ENCODE data around the gene NOTCH3. TPM values are rescaled to one million over a fixed set of nuclear protein-coding genes. Genes with fewer than 3 reads are reported as not detected.

Gene NOTCH3
- total RNA-seq = 0.31 TPM

DNA sequence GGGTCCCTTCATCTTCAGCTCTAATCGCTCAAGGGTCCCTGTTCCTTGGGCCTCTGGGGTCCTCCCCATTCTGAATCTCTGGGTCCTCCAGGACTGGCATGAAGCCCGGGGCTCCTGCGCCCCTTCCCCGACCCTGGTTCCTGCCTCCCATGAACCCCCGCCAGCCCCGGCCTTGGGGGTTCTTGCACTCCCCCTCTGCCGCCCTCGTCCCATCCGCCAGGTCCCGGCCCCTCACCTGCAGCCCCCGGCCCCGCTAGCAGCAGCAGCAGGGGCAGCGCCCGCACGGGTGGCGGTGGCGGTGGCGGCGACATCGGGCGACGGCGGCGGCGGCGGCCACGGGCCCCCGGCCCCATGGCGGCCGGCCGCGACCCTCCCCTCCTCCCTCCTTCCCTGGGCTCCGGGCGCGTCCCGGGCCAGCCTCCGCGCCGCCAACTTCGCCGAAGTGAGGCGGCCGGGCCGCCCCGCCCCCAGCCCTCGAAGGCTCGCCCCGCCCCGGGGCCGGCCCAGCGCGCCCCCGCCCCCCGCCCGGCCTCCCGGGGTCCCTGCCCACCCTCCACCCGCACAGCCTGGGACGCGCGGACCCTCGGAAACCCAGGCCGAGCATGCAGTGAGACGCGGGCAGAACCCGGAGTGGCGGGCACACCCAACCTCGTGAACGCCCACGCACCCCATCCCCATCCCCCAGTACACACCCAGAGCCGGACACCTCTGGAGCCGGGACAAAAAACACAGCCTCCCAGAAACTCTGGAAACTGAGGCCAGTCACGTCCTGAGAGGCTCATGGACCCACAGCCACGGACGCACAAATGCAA lies at the start of gene NOTCH3:
NOTCH3 (minus strand) TSS at position 443 of the 812 bp plus-strand sequence; CDS start at position 353, 90 bp downstream.
- H3K27me3 ChIP-seq (ENCODE audit: insufficient read depth, low read length) = peaks cover 33% of the 10 kb centered on the region
- no peak within 1 kb of the TSS for H3K4me3 ChIP-seq (ENCODE audit: low read length)
- no peaks in the 10 kb centered on the region for H3K9me3 ChIP-seq (ENCODE audit: low read depth, low read length)
- peaks cover 8% of the 10 kb centered on the region for H3K4me1 ChIP-seq (ENCODE audit: insufficient read depth, low read length)

DNA sequence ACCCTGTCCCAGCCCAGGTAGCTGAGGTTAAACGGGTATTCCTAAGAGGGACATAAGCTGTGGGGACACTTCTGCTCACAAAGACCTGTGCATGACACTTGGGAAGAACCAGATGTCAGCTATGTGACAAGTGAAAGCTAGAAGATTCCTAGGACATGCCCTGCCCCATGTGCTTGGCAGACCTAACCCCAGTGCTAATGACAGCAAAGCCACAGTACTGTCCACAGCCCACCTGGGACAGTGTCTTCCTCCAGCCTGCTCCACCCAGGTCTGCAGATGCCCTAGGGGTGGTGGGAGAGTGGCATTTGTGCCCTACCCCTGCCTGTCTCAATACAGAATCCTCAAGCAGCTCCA lies 49.8 kb upstream of the NOTCH3 start:
- H3K4me1 ChIP-seq (ENCODE audit: insufficient read depth, low read length) = no peaks in the 10 kb centered on the region
- H3K9me3 ChIP-seq (ENCODE audit: low read depth, low read length) = no peaks in the 10 kb centered on the region
- no peak overlapping the region for H3K4me3 ChIP-seq (ENCODE audit: low read length)
- H3K27me3 ChIP-seq (ENCODE audit: insufficient read depth, low read length) = no peaks in the 10 kb centered on the region

DNA sequence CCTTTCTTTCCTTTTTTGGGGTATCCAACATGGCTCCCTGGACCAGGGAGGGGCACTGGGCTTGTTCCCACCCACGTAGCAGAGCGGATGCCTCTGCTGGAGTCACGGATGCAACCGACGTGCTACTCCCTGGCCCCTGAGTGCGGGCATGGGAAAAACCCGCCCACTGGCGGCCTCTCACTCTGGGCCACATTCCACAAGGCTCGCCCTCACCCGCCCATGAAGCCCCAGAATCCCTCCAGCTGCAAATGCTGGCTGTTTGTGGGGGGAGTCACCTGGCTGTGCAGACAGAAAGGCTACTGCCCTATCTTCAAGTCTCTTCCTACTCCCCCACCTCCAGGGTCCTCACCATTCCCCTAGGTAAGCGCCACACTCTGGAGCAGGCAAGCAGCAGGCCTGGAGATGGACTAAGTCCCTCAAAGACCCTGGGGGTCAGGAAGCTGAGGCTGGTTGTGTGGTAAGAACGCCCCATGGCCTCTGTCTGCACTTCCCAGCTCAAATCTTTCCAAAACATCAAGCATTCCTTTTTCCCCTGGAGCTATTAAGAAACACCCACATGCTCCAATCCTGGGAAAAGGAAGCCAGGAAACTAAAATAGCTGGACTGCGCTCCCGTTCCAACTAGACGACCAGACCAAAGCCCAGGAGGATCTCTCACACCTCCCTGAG lies 49.3 kb upstream of the NOTCH3 start:
- Histone ChIP-seq H3K9me3 (ENCODE audit: low read depth, low read length) (no peaks in the 10 kb centered on the region), H3K27me3 (ENCODE audit: insufficient read depth, low read length) (no peaks in the 10 kb centered on the region), H3K4me3 (ENCODE audit: low read length) (no peak overlapping the region), H3K4me1 (ENCODE audit: insufficient read depth, low read length) (no peaks in the 10 kb centered on the region)

DNA sequence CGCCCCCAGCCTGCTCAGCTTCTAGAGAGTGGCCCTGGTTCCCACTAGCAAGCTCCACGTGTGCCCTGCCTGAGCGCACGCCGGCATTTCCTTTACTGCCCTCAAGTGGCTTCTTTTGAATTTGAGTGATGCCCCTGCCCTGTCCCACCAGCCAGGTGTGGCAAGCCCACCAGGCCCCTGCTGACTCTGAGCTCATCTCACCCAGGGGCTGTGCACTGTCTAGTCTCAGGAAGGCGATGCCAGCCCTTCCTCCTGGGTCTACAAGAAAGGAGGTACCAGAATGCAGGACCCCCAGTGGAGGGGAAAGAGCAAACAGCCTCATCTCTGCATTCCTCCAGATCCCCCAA lies 48.7 kb upstream of the NOTCH3 start:
- H3K9me3 ChIP-seq (ENCODE audit: low read depth, low read length) = no peaks in the 10 kb centered on the region
- H3K4me1 ChIP-seq (ENCODE audit: insufficient read depth, low read length) = no peaks in the 10 kb centered on the region
- H3K27me3 ChIP-seq (ENCODE audit: insufficient read depth, low read length) = no peaks in the 10 kb centered on the region
- H3K4me3 ChIP-seq (ENCODE audit: low read length) = no peak overlapping the region

DNA sequence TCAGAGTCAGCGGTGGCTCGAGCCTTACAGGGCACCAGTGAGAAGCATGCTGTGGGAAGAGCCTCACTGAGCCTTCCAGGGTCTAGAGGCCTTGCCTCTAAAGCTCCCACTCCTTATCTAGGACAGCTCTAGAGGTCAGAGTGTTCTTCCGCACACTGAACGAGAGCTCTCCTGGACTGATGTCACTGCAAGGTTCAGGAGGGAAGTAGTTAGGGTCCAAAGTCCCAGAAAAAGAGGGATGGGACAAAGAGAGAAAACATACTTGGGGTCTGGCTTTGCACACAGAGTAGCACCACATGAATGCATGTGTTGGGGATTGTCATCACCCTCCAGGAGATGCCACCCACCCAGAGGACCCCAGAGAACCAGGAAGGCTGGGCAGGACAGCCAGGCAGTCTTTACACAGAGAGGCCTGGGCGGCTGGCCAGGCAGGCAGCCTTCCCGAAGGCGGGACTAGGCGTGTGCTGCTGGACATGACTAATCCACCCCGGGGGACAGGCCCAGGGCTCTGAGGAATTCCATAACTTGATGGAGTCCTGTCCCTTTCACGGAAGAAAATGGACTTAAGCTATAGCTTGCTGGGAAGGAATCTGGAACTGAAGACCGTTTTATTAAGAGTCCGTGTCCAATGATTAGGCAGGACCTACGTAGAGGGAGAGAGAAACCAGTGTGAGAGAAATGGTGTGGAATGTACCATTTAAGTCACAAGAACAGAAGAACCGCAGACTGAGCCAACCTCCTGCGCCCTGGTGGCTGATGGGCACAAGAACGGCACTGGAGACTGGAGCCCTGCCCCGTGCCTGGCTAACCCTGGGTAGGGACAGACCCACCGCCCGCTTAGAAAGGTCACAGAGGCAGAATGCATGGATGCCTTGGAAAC lies 48.1 kb upstream of the NOTCH3 start:
- H3K4me1 ChIP-seq (ENCODE audit: insufficient read depth, low read length) = no peaks in the 10 kb centered on the region
- no peaks in the 10 kb centered on the region for H3K9me3 ChIP-seq (ENCODE audit: low read depth, low read length)
- H3K4me3 ChIP-seq (ENCODE audit: low read length) = no peak overlapping the region
- no peaks in the 10 kb centered on the region for H3K27me3 ChIP-seq (ENCODE audit: insufficient read depth, low read length)

DNA sequence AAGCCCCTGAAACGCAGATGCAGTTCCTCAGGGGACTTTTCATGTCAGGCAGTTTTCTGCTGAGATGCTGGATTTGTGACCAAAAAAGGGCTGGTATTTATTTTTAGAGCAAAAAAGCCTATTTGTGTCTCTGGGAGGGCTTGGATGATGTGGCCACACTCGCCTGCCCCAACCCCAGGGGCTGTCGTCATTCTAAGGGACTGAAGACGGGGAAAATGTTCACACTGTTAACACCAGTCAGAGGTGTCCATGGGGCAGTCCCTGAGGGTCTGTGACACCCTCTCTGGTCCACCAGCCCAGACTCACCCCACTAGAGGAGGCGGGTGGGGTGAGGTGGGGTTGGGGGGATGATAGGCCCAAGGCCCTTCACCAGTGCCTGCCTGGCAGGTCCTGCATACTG lies 47.3 kb upstream of the NOTCH3 start:
- Histone ChIP-seq H3K27me3 (ENCODE audit: insufficient read depth, low read length) (no peaks in the 10 kb centered on the region), H3K9me3 (ENCODE audit: low read depth, low read length) (no peaks in the 10 kb centered on the region), H3K4me1 (ENCODE audit: insufficient read depth, low read length) (no peaks in the 10 kb centered on the region), H3K4me3 (ENCODE audit: low read length) (no peak overlapping the region)

DNA sequence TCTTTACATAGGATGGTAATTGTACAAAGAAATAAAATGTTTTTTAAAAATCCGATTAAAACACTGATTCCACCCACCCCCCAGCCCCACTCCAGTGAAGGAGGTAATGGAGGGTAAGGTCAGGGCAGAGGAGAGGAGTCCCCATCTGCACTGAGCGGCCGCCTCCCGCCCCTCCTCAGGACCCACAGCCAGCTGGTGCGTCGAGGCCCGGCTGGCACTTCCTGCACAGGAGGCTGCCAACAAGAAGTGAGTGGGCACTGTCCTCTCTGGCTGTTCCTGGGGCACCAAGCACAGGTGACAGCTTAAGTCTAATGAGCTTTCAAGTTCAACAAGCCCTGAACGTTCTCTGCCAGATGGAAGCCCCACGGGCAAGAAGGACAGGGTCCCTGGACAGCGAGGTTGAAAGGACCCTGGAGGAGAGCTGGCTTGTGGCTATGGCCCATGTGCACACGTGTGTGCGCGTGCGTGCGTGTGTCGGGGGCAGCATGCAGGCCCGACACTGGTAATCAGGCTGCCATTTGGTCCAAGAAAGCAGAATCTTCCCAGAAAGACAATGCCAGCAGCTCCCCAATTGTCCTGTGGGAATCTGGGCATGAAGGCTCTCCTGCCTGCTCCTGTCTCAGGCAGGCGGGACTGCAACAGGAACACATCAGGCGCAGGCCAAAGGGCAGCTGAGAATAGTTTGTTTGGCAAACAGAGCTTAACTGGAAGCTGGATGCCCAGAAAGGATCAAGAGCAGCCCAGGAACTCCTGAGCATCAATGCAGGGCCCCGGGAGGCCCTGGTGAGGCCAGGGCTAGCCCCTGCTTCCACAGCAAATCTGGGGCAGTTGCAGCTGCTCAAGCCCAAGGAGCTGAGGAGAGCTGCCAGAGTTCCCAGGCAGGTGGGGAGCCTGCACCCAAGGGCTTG lies 46.6 kb upstream of the NOTCH3 start:
- no peaks in the 10 kb centered on the region for H3K27me3 ChIP-seq (ENCODE audit: insufficient read depth, low read length)
- H3K9me3 ChIP-seq (ENCODE audit: low read depth, low read length) = no peaks in the 10 kb centered on the region
- no peaks in the 10 kb centered on the region for H3K4me1 ChIP-seq (ENCODE audit: insufficient read depth, low read length)
- no peak overlapping the region for H3K4me3 ChIP-seq (ENCODE audit: low read length)

DNA sequence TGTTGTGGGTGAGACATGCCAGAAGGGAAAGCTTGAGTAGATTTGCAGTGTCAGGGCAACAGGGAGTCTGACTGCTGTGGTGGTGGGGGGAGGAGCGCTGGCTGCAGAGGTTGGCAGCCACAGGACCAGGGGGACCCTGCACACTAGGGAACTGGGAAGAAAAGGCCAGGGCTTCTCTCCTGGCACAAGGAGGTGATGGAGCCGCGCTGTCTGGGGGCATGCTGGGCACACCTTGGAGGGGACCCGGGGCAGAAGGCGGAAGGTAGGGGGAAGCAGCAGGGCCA lies 45.3 kb upstream of the NOTCH3 start:
- Histone ChIP-seq H3K4me1 (ENCODE audit: insufficient read depth, low read length) (no peaks in the 10 kb centered on the region), H3K4me3 (ENCODE audit: low read length) (no peak overlapping the region)

DNA sequence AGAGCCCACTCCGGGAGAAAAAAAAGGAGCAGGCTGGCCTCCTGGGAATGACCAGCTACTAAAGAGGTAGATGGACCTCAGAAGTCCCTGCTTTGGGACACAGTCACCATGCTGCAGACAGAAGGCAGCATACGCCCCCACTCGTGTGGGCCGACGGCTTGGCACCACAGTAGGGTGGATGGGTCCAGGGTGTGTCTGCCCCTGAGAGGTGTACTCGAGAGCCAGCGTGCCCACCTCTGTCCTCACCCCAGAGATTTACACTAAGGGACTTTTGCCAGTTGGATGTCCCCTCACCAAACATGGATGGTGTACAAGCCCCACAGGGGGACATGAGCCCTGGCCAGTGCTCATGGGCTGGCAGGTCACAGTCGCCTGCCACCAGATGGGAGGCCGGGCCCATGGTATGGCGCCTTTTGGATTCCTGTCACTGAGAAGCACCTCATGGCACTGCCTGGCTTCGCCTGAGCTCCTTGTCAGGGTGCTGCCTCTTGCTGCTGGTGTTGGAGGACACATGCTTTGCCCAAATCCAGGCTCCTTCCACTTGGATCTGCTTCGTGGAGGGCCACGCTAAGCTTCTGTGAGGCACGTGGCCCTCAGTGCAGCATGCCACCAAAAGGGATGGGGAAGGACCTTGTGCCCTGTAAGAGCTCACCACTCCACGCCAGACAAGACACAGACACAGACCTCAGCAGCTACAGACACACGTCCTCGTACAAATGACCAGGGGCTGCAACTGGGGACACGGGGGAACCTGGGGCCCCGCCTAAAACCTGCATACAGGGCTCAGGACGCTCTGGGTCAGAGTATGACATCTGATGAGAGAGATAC lies 44.8 kb upstream of the NOTCH3 start:
- H3K4me1 ChIP-seq (ENCODE audit: insufficient read depth, low read length) = no peaks in the 10 kb centered on the region
- no peaks in the 10 kb centered on the region for H3K27me3 ChIP-seq (ENCODE audit: insufficient read depth, low read length)
- no peaks in the 10 kb centered on the region for H3K9me3 ChIP-seq (ENCODE audit: low read depth, low read length)
- no peak overlapping the region for H3K4me3 ChIP-seq (ENCODE audit: low read length)

More for the DNA sequence above, 45.3 kb upstream of the NOTCH3 start:
- no peaks in the 10 kb centered on the region for H3K9me3 ChIP-seq (ENCODE audit: low read depth, low read length)
- no peaks in the 10 kb centered on the region for H3K27me3 ChIP-seq (ENCODE audit: insufficient read depth, low read length)

DNA sequence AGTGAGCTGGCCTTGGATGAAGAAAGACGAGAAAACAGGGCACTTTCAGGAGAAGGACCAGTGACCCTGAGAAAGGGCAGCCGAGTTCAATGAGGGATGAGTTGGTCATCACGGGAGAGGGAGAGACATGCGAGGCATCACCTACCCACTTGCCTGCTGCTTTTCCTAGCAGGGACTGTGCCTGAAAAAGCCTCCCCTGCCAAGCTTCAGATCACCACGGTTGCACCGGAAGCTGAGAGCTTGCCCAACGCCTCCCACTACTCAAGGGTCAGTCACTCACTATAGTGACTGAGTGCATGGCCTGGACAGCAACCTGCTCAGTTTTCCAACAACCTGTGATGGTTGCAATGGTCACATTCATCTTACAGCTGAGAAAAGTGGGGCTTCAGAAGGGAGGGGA lies 44.0 kb upstream of the NOTCH3 start:
- Histone ChIP-seq H3K4me3 (ENCODE audit: low read length) (no peak overlapping the region), H3K27me3 (ENCODE audit: insufficient read depth, low read length) (no peaks in the 10 kb centered on the region), H3K4me1 (ENCODE audit: insufficient read depth, low read length) (no peaks in the 10 kb centered on the region), H3K9me3 (ENCODE audit: low read depth, low read length) (no peaks in the 10 kb centered on the region)

DNA sequence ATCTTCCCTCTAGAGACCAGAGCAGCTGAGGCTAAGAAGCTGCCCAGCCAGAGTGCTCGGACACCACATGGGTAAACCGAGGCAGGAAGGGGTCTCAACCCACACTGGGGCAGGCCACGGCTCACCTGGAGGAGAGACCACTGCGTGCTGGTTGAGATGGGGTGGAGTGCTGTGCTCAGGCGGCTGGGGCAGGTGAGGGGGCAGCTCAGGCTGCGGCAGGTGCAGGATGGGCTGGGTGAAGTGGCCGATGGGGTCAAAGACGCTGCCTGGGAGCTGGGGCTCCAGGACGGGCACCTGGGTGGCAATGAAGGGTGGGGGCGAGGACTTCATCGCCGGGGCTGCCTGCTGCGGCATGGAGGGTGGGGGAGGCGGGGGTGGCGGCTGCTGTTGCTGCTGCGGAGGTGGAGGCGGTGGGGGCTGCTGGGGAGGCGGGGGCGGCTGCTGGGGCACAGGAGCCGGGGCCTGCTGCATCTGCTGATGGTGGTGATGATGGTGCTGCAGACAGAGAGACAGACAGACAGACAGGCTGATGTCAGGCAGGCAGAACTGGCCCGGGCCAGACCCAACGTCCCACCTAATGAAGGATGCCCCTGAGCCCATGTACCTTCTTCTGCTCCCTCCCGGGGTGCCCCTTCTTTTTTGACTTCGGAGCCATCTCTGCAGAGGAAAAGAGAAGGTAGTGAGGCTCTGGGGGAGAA lies 43.5 kb upstream of the NOTCH3 start:
- Histone ChIP-seq H3K9me3 (ENCODE audit: low read depth, low read length) (no peaks in the 10 kb centered on the region), H3K4me3 (ENCODE audit: low read length) (no peak overlapping the region), H3K27me3 (ENCODE audit: insufficient read depth, low read length) (no peaks in the 10 kb centered on the region), H3K4me1 (ENCODE audit: insufficient read depth, low read length) (no peaks in the 10 kb centered on the region)

DNA sequence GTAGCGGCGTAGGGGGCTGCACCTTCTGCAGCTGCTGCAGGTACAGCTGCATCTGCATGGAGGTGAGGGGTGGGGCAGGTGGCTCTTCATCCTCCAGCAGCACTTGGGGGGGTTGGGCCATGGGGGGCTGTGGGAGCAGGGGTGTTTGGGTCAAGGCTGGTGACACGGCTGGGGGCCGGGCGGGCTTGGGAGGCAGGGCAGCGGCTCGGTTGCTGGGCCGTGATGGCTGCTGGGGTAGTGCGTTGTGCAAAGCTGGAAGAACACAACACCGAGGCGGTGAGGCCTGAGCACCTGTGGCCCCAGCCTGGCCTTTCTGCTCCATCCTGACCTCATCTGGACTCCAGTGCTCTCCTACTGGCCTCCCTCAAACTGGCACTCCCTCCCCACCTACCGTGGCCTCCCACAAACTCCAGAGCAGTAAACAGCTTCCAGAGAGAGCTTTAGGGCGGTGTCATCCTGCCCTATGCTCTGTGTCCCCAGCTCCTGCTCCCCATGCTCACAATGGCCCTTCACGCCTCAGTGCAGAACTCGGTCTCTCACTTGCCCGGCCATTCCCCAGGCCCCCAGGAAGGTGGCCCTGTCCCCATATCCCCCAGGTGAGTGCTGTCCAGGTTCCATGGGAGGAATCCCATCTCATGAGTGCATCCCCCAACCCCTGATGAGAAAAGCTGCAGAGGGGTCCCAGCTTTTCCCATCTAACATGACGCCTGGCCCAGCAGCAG lies 42.6 kb upstream of the NOTCH3 start:
- H3K9me3 ChIP-seq (ENCODE audit: low read depth, low read length) = no peaks in the 10 kb centered on the region
- no peaks in the 10 kb centered on the region for H3K4me1 ChIP-seq (ENCODE audit: insufficient read depth, low read length)
- H3K4me3 ChIP-seq (ENCODE audit: low read length) = no peak overlapping the region
- no peaks in the 10 kb centered on the region for H3K27me3 ChIP-seq (ENCODE audit: insufficient read depth, low read length)

DNA sequence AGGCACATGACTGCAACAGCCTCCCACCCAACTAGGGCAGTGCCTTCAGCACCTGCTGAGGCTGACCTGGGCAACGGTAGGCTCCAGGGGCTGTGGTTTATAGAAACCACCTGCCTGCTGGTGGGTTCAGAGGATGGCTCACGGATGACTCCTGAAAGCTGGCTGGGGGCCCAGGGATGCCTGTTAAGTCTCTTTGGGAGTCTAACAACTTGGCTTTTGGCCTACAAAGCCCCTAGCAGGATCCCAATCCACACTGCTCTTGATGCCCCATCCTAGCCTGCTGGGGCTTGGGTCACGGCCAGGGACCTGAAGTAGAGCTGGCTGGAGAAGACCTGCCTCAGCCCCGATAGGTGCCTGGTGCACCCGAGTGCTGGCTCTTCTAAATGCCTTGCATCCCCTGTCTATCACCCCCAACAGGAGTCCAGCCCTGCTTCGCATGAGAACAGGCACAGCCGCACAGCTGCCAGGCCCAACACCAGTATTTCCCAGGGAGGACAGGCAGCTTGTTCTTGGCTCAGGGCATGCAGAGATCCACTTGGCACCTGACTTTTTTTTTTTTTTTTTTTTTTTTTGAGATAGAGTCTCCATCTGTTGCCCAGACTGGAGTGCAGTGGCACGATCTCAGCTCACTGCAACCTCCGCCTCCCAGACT lies 40.6 kb upstream of the NOTCH3 start:
- Histone ChIP-seq H3K4me1 (ENCODE audit: insufficient read depth, low read length) (no peaks in the 10 kb centered on the region), H3K9me3 (ENCODE audit: low read depth, low read length) (no peaks in the 10 kb centered on the region), H3K27me3 (ENCODE audit: insufficient read depth, low read length) (no peaks in the 10 kb centered on the region), H3K4me3 (ENCODE audit: low read length) (no peak overlapping the region)

Measured in mononuclear cell (primary cell).